GM12874 (cell line): ENCODE measurements around the gene MCC.

Experiments
- CTCF ChIP-seq: IDR thresholded peaks from 2 replicates; pipeline ENCODE4 v1.5.1; 2011; ENCODE audit warnings: low read depth, mild to moderate bottlenecking, control low read depth, low read length, moderate library complexity; ENCODE audit not compliant: insufficient read depth

The MCC gene

DNA sequence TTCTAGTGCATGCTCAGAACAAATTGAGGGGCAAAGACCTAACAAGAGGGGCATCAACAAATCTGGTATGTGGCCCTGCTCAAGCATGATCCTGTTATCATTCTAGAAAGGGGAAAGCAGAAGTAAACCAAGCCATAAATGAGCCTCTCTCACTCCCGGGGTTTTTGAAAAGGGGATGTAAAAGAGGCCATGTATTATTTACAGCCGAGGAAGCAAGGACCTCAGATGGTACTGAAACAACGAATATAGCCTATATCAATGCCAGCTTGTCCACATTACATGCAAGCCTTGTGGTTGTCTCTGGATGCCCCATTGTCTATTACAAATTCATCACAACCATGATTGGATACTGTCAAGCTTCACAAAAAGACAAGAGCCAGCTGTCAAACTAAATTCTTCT lies 300.3 kb downstream of the MCC start:
- TF ChIP-seq CTCF, result no peak

DNA sequence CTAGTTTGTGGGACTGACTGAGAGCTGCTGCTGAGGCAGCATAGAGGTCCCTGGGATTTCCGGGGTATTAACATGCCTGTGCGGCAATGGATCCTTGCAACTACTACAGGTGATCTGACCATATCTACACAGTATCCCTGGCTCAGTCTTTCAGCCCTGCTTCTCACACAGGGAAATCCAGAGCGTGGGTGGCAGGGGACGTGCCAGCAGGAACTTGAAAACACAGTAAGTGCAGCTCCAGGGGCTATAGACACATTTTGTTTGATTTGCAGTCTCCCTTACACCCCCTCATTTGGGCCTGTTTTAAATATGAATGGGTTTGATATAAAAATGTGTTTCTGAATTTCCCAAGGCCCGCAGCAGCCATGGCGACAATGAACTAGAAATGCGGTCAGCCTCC lies 302.2 kb downstream of the MCC start:
- TF ChIP-seq CTCF, result no peak

DNA sequence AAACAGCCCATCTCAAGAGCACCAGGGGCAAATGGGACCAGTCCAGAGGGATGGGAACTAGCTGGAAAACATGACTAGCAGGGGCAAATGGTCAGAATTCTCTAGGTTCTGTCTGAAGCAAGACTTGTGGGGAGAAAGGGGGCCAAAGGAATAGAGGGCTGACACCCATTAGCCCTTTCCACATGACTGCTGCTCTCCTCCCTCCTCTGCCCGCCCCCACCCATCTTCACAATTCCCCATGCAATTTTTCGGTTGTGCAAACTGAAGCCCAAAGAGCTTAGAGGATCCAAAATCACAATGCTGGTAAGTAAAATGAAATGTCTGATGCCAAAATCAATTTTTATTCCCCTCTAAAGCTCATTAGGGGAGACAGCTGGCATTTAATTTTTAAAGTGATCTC lies 304.6 kb downstream of the MCC start:
- no peak for TF ChIP-seq CTCF

DNA sequence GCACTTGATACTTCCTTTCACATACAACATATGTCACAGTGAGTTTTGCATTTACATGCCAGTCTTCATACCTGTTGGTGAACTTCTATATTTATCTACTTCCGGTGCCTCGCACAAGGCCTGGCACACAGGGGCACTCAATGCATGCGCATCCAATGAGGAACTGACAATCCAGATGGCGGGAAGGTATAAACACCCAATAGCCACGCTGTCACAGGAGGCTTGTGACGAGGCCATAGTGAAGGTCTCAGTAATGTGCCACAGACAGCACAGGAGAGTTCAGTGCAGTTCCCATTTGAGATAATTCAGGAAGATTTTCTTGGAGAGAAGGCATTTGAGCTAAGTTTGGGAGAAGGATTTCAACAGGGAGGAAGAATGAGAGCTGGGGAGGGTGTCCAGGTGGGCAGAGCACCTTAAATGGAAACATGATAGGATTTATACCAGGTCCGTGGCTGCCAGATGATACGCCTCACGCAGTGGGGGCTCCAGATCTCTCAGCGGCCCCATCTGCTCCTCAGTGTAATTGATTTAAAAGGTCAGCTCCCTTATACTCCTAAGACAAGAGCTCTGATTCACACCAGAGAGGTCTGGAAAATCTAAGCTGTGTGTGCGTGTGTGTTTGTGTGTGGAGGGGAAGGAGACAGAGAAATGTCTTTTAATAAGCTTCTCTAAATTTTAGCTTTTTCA lies 305.5 kb downstream of the MCC start:
- no peak for TF ChIP-seq CTCF

GRCh38 chr5:113181853-113182490 lies 306.3 kb downstream of the MCC start:
- TF ChIP-seq CTCF, result no peak

DNA sequence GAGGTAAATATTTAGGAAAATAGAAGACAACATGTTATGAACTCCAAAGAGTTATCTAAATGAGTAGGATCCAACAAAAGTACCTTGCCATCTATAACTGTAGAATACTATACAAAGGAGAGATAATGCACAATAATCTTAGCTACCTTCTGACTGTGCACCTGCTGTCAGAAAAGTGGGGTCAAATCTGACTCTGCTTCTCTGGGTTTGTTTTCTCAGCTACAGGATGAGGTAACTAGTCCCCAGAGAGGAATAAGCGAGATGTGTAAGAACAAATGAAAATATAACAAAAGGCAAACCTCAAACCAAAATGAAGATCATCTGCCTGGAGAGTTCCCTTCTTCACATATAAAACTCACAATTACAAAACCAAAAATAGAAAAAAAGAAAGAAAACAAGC lies 306.8 kb downstream of the MCC start:
- TF ChIP-seq CTCF, result no peak

GRCh38 chr5:113179156-113179555 lies 309.1 kb downstream of the MCC start:
- no peak for TF ChIP-seq CTCF
